Esophagus squamous epithelium (tissue), 5 donors: ENCODE data around the gene M6PR. TPM values are rescaled to one million over a fixed set of nuclear protein-coding genes. Genes with fewer than 3 reads are reported as not detected.
A peak's percentile ranks its signal among the peaks of the same experiment; 100 is the strongest.

Source experiments
- DNase-seq: peaks from one replicate; lab custom pipeline; 2025; lab: John Stamatoyannopoulos, UW
- H3K27ac ChIP-seq, 4 donors: fragments of 200-600 bp; sonication (generic); one replicate each; pipeline ENCODE4 v1.5.1; 2016 to 2019; ENCODE audit warnings: mild to moderate bottlenecking in 1 of 4
- H3K27me3 ChIP-seq, 4 donors: fragments of 200-600 bp; sonication (generic); 1 replicate in 3 of 4; 2 replicates in 1 of 4; pipeline versions ENCODE4 v1.5.1 to v1.6.0; 2017 to 2021; ENCODE audit warnings: antibody characterized with exemption in 1 of 4
- H3K36me3 ChIP-seq, 3 donors: fragments of 200-600 bp; sonication (generic); one replicate each; pipeline ENCODE4 v1.5.1; 2016 to 2019
- H3K4me1 ChIP-seq, 3 donors: fragments of 200-600 bp; sonication (generic); one replicate each; pipeline ENCODE4 v1.5.1; 2017 to 2019
- H3K4me3 ChIP-seq, 4 donors: fragments of 200-600 bp; sonication (generic); 1 replicate in 3 of 4; 2 replicates in 1 of 4; pipeline ENCODE4 v1.5.1; 2016 to 2019; ENCODE audit warnings: mild to moderate bottlenecking in 2 of 4, moderate library complexity in 1 of 4
- H3K9me3 ChIP-seq, 3 donors: fragments of 200-600 bp; sonication (generic); one replicate each; pipeline ENCODE4 v1.5.1; 2016 to 2019
- CTCF ChIP-seq, 6 experiments: fragments of 450-650 bp in 4 of 6; fragments of 200-600 bp in 2 of 6; sonication (generic) in 2 of 6; IDR thresholded peaks; one replicate each; pipeline ENCODE4 v1.5.1; 2016 to 2019; ENCODE audit warnings: antibody characterized with exemption in 6 of 6, mild to moderate bottlenecking in 4 of 6, moderate library complexity in 4 of 6
- POLR2A ChIP-seq, 4 donors: fragments of 450-650 bp; IDR thresholded peaks; one replicate each; pipeline ENCODE4 v1.6.1; 2017; ENCODE audit warnings: antibody characterized with exemption in 4 of 4, mild to moderate bottlenecking in 4 of 4, moderate library complexity in 3 of 4
- WGBS, 2 donors: methylation state at CpG; one replicate each; pipeline ENCODE4 v1.1.5; 2018; 5-methylcytosine and 5-hydroxymethylcytosine counted together
- intact Hi-C: fragments of 100-400 bp; cut with DNase I; formaldehyde crosslinking; loops from one replicate; pipeline ENCODE4 v1.15.0; 2022
- total RNA-seq, 4 donors: library from RNA; depleted of rRNA; stranded (reverse); fragments of >200 nt; gene quantifications; one replicate each; pipeline ENCODE4 v1.1.0, GENCODE V29; 2016
- donor health status: DM: yes; HTN: yes; CAD: no.

Gene M6PR
- total RNA-seq, 4 donors from 2014 or later: 60.1 to 120 (median 108) TPM

- H3K4me3 ChIP-seq: peak overlapping the region; percentile 59 to 84 (median 67)
- intact Hi-C loops: no loop called here
- WGBS, 2 donors: 18 to 23% methylated on average over 6 of the region's 6 CpGs
- no peaks in the 10 kb centered on the region for H3K9me3 ChIP-seq
- no peak for TF ChIP-seq CTCF (IDR thresholded peaks at IDR 0.05)
- no peak for TF ChIP-seq POLR2A (IDR thresholded peaks at IDR 0.05)
- H3K36me3 ChIP-seq: peaks cover 0 to 11% (median 0%) of the 10 kb centered on the region in 3 donors
- peak overlapping the region; percentile 81 to 94 (median 92) for H3K27ac ChIP-seq
- DNase-seq: no peak
- H3K4me1 ChIP-seq: peaks cover 24 to 49% (median 25%) of the 10 kb centered on the region in 3 donors
- H3K27me3 ChIP-seq: no peaks in the 10 kb centered on the region
These were observed 35.8 kb downstream of the M6PR start for GRCh38 chr12:8913702-8914032.

- Histone ChIP-seq H3K27me3 (no peaks in the 10 kb centered on the region), H3K9me3 (no peaks in the 10 kb centered on the region), H3K36me3 (peaks cover 0 to 4% (median 0%) of the 10 kb centered on the region in 3 donors), H3K27ac (peak overlapping the region; percentile 81 to 94 (median 92)), H3K4me1 (peaks cover 24 to 49% (median 25%) of the 10 kb centered on the region in 3 donors), H3K4me3 (peak overlapping the region in 1 of 4 donors; percentile 59)
- WGBS, 2 donors: 18 to 32% methylated on average over 9 of the region's 9 CpGs
- TF ChIP-seq POLR2A (IDR thresholded peaks at IDR 0.05): no peak
- TF ChIP-seq CTCF (IDR thresholded peaks at IDR 0.05): peak in 5 of 6 experiments; percentile 16 to 66 (median 36)
- intact Hi-C loops: no loop called here
- no peak for DNase-seq
These were observed 36.5 kb downstream of the M6PR start for GRCh38 chr12:8912914-8913313.

DNA sequence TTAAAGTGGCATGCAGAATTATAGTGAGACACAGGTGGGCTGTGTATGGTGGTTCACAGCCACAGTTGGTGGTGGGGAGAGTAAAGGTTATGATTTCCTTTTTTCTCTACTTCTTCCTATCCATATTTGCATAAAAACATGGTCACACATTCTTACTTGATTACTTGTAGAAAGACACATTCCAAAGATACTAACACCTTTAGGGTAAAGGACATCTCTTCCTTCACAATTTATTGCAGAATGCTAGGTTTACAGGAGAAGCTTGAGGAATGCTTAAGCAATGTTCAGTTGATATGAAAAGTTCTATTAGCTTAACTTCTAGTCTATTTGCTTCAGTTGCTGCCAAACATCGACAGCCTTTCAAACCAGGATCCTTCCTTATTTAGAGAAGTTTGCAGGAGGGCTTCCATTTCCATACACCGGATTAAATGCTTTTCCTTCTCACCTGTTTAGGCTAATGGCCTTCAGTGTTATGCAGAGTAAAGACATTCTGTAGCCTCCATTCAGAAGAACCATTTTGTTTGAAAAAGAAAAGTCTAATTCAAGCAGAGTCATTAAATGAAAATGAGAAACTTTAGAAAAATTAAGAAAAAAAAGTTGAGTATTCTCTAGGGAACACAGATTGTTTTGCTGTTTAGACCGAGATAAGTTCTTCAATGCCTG is 37.7 kb downstream of the M6PR start:
- DNase-seq: no peak
- Histone ChIP-seq H3K27me3 (no peaks in the 10 kb centered on the region), H3K4me1 (peaks cover 16 to 38% (median 24%) of the 10 kb centered on the region in 3 donors), H3K36me3 (no peaks in the 10 kb centered on the region), H3K9me3 (no peaks in the 10 kb centered on the region), H3K27ac (peak overlapping the region in 2 of 4 donors; percentile 91 to 94), H3K4me3 (no peak overlapping the region)
- intact Hi-C loops: no loop called here
- TF ChIP-seq POLR2A (IDR thresholded peaks at IDR 0.05): no peak
- TF ChIP-seq CTCF (IDR thresholded peaks at IDR 0.05): no peak
- WGBS, 2 donors: 76 to 83% methylated on average over 3 of the region's 3 CpGs

DNA sequence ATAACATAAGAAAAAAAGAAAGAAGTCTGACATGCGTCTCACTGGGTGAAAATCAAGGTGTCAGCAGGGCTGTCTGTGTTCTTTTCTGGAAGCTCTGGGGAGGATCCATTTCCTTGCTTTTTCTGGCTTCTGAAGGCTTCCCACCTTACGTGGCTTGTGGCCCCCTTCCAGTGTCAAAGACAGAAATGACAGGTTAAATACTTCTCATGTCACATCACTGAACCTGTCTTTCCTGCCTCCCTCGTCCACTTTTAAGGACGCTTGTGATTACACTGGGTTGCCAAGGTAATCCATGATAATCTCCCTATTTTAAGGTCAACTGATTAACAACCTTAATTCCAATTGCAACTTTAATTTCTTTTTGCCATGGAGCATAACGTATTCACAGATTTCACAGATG is 39.7 kb downstream of the M6PR start:
- no peak overlapping the region for H3K27ac ChIP-seq
- H3K36me3 ChIP-seq: no peaks in the 10 kb centered on the region
- no peaks in the 10 kb centered on the region for H3K27me3 ChIP-seq
- H3K4me1 ChIP-seq: peaks cover 10 to 19% (median 11%) of the 10 kb centered on the region in 3 donors
- WGBS, 2 donors: 74 to 76% methylated on average over 5 of the region's 5 CpGs
- intact Hi-C loops: no loop called here
- no peak for DNase-seq
- TF ChIP-seq CTCF (IDR thresholded peaks at IDR 0.05) (no peak), POLR2A (IDR thresholded peaks at IDR 0.05) (no peak)
- no peaks in the 10 kb centered on the region for H3K9me3 ChIP-seq
- H3K4me3 ChIP-seq: no peak overlapping the region

DNA sequence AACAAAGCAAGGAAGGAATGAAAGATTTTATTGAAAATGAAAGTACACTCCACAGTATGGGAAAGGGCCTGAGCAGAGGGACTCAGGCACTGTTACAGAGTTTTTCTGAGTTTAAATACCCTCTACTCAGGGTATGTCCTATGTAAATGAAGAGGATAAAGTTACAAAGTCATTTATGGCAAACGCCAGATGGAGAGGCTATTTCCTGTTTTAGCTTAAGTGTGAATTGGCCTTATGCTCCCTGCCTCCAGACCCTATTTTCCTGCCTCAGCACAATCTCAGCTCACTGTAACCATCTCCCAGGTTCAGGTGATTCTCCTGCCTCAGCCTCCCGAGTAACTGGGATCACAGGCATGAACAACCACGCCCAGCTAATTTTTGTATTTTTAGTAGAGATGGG is 41.9 kb downstream of the M6PR start:
- no peaks in the 10 kb centered on the region for H3K36me3 ChIP-seq
- H3K9me3 ChIP-seq: no peaks in the 10 kb centered on the region
- intact Hi-C loops: no loop called here
- no peak overlapping the region for H3K4me3 ChIP-seq
- no peak for TF ChIP-seq POLR2A (IDR thresholded peaks at IDR 0.05)
- TF ChIP-seq CTCF (IDR thresholded peaks at IDR 0.05): no peak
- no peaks in the 10 kb centered on the region for H3K27me3 ChIP-seq
- no peak for DNase-seq
- peaks cover 0 to 3% (median 1%) of the 10 kb centered on the region in 3 donors for H3K4me1 ChIP-seq
- WGBS, 2 donors: 79 to 89% methylated on average over 3 of the region's 3 CpGs
- no peak overlapping the region for H3K27ac ChIP-seq
